ENCODE results near the gene BCS1L. TPM values are rescaled to one million over a fixed set of nuclear protein-coding genes. Genes with fewer than 3 reads are reported as not detected.
"Not testable (repeated sequence)": the region's sequence is repeated elsewhere in the genome, so short reads cannot be mapped to it uniquely, and the experiment has no call there.

BCS1L gene
- total and polyA plus RNA-seq, 12 donors = 16.1 to 97.9 (median 41.5) TPM

GRCh38 chr2:218679119-218679518 lies 19.6 kb downstream of the BCS1L start:
- intact Hi-C loops (cut with DNase I) = no loop called here
- no peak overlapping the region for H3K27ac ChIP-seq
- H3K36me3 ChIP-seq (replicated peaks in 1 of 2) = peaks cover 0 to 30% of the 10 kb centered on the region in 2 donors
- no peaks in the 10 kb centered on the region for H3K9me3 ChIP-seq (replicated peaks in 1 of 3)
- no peak overlapping the region for H3K4me3 ChIP-seq
- peak in 3 of 7 donors; percentile 27 to 36 (median 29) for DNase-seq
- TF ChIP-seq POLR2A (IDR thresholded peaks at IDR 0.05) (no peak), CTCF (IDR thresholded peaks at IDR 0.05) (no peak)
- no peaks in the 10 kb centered on the region for H3K4me1 ChIP-seq (replicated peaks in 1 of 2)
- no peaks in the 10 kb centered on the region for H3K27me3 ChIP-seq
- 52 to 67% (median 55%) methylated on average over 4 of the region's 4 CpGs for WGBS, 4 donors

GRCh38 chr2:218680061-218680460 lies 20.6 kb downstream of the BCS1L start:
- Histone ChIP-seq H3K4me3 (no peak overlapping the region), H3K4me1 (replicated peaks in 1 of 2) (no peaks in the 10 kb centered on the region), H3K27ac (no peak overlapping the region), H3K27me3 (no peaks in the 10 kb centered on the region), H3K9me3 (replicated peaks in 1 of 3) (no peaks in the 10 kb centered on the region), H3K36me3 (replicated peaks in 1 of 2) (peaks cover 0 to 33% of the 10 kb centered on the region in 2 donors)
- intact Hi-C loops (cut with DNase I) = no loop called here
- TF ChIP-seq POLR2A (IDR thresholded peaks at IDR 0.05) = no peak
- no peak for TF ChIP-seq CTCF (IDR thresholded peaks at IDR 0.05)
- 62 to 83% (median 79%) methylated on average over 2 to 3 of the region's 3 CpGs for WGBS, 4 donors
- no peak for DNase-seq

DNA sequence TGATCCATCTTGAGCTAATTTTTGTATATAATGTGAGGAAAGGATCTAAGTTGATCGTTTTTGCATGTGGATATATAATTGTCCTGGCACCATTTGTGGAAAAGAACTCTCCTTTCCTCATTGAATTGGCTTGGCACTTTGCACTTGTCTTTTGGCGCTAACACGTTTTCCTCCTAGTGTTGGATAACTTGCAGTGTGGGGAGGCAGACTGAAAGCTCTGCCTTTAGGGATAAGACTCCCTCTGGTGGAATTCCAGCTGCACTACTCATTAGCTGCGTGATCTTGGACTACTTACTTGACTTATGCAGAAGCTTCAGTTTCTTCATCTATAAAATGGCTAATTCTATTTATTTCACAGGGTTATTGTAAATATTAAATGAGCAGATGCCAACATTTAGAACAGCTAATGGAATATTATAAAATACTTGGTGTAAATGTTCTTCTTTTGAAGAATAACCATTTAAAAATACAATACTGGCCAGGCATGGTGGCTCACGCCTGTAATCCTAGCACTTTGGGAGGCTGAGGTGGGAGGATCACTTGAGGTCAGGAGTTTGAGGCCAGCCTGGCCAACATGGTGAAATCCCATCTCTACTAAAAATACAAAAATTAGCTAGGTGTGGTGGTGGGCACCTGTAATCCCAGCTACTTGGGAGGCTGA lies 28.0 kb downstream of the BCS1L start:
- H3K36me3 ChIP-seq (replicated peaks in 1 of 2) = peaks cover 0 to 40% of the 10 kb centered on the region in 2 donors
- intact Hi-C loops (cut with DNase I); H3K4me1 ChIP-seq (replicated peaks in 1 of 2); H3K27me3 ChIP-seq; H3K9me3 ChIP-seq (replicated peaks in 1 of 3); H3K27ac ChIP-seq; H3K4me3 ChIP-seq: not testable (repeated sequence)
- peak; percentile 55 to 85 (median 74) for DNase-seq
- TF ChIP-seq CTCF (IDR thresholded peaks at IDR 0.05) = peak; percentile 65 to 89 (median 79)
- 21 to 24% (median 23%) methylated on average over 5 of the region's 5 CpGs for WGBS, 4 donors

GRCh38 chr2:218691234-218691633 lies 31.8 kb downstream of the BCS1L start:
- H3K36me3 ChIP-seq (replicated peaks in 1 of 2) = peaks cover 0 to 60% of the 10 kb centered on the region in 2 donors

More at GRCh38 chr2:218691234-218691633, 31.8 kb downstream of the BCS1L start:
- no peaks in the 10 kb centered on the region for H3K9me3 ChIP-seq (replicated peaks in 1 of 3)
- peak overlapping the region in 2 of 5 donors; percentile 2 to 24 for H3K27ac ChIP-seq
- no peak overlapping the region for H3K4me3 ChIP-seq
- intact Hi-C loops (cut with DNase I) = loop anchor here (5.0 to 10.0 kb wide), 2 partner anchors 154 to 156 kb away; no protein-coding TSS in a partner anchor
- H3K4me1 ChIP-seq (replicated peaks in 1 of 2) = no peaks in the 10 kb centered on the region
- H3K27me3 ChIP-seq = no peaks in the 10 kb centered on the region
- TF ChIP-seq POLR2A (IDR thresholded peaks at IDR 0.05) (no peak), CTCF (IDR thresholded peaks at IDR 0.05) (no peak)
- DNase-seq = peak in 4 of 7 donors; percentile 23 to 49 (median 41)

Measured in adrenal gland (tissue), 12 donors.